ENCODE data around the gene MAPK14.

Gene MAPK14

DNA sequence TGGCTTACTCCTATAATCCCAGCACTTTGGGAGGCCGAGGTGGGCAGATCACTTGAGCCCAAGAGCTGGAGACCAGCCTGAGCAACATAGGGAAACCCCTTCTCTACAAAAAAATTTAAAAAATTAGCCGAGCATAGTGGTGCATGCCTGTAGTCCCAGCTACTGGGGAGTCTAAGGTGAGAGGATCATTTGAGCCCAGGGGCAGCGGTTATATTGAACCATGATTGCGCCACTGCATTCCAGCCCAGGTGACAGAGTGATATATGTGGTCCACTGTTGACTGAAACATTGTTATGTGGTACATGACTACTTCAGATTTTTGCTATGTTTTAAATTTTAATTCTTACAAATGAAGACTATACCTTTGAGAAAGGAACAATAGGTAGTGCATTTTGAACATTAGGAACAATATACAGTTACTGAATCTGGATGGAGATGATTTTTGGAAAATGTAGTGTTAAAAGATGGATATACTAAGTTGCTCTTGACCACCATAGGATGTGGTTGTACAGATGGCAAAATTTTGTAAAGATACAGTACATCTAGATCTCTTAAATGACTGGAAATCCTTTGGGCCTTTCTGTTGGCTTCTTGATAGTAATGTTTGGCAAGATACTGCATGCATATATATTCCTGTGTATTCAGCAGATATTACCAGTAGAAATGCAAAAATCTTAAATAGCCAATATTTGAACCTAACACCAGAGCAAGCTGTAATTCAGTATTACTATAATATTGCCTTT lies 35.9 kb downstream of the MAPK14 start:
- no peak overlapping the region for H3K9ac ChIP-seq (ENCODE audit: low read length)
- H2AFZ ChIP-seq (ENCODE audit: low read length), result no peak overlapping the region
- H3K4me2 ChIP-seq (ENCODE audit: low read length), result no peak overlapping the region
- H3K27me3 ChIP-seq (ENCODE audit: insufficient read depth, low read length), result no peaks in the 10 kb centered on the region
- H3K79me2 ChIP-seq (ENCODE audit: insufficient read depth, low read length), result peaks cover 4% of the 10 kb centered on the region; the same call in 1 of the 2 replicates
- H3K4me3 ChIP-seq (ENCODE audit: low read depth, low read length, poor library complexity, severe bottlenecking), result no peak overlapping the region
- no peaks in the 10 kb centered on the region for H3K9me2 ChIP-seq (ENCODE audit: low read depth, low read length)
- no peaks in the 10 kb centered on the region for H3F3A ChIP-seq (ENCODE audit: insufficient read depth, low read length)
- H3K4me1 ChIP-seq (ENCODE audit: insufficient read depth, low read length, severe bottlenecking), result no peaks in the 10 kb centered on the region
- H3K36me3 ChIP-seq (ENCODE audit: insufficient read depth, low read length), result peaks cover 40% of the 10 kb centered on the region
- TF ChIP-seq, protein P1, sequence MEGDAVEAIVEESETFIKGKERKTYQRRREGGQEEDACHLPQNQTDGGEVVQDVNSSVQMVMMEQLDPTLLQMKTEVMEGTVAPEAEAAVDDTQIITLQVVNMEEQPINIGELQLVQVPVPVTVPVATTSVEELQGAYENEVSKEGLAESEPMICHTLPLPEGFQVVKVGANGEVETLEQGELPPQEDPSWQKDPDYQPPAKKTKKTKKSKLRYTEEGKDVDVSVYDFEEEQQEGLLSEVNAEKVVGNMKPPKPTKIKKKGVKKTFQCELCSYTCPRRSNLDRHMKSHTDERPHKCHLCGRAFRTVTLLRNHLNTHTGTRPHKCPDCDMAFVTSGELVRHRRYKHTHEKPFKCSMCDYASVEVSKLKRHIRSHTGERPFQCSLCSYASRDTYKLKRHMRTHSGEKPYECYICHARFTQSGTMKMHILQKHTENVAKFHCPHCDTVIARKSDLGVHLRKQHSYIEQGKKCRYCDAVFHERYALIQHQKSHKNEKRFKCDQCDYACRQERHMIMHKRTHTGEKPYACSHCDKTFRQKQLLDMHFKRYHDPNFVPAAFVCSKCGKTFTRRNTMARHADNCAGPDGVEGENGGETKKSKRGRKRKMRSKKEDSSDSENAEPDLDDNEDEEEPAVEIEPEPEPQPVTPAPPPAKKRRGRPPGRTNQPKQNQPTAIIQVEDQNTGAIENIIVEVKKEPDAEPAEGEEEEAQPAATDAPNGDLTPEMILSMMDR (IDR thresholded peaks at IDR 0.05; ENCODE audit: low read length), result no peak
- TF ChIP-seq EZH2 (IDR thresholded peaks at IDR 0.05; ENCODE audit: borderline replicate concordance, low read length), result no peak
- H4K20me1 ChIP-seq (ENCODE audit: insufficient read depth, low read length), result no peaks in the 10 kb centered on the region
- no peaks in the 10 kb centered on the region for H3K9me3 ChIP-seq (ENCODE audit: low read length)
- H3K27ac ChIP-seq (ENCODE audit: low read depth, low read length, poor library complexity, severe bottlenecking), result no peak overlapping the region

DNA sequence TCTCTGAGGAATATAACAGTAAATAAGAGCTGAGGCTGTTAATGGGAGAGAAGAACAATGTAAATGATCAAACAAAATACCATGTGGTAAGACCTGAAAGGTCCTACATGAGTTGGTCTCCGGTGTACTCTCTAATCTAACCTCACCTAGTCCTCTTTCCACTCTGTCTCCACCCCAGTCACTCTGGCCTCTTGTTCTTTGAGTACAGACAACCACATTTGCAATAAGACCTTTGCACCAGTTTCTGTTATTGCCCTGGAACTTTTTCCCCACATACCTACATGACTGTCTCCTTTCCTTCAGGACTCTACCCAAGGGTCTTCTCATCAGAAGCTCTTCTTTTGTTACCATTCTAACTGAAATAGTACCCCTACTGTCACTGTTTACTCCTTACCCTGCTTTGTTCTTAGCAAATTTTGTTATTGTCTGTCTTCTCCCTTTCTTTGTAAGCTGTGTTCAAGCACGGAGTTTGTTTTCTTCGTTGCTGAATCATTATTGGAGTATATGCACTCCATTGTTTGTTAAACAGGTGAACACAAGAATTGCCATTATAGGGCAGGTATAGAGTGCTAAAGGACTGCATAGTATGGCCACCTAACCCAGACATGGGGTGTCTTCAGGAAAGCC lies 37.3 kb downstream of the MAPK14 start:
- TF ChIP-seq, protein P1 (IDR thresholded peaks at IDR 0.05; ENCODE audit: low read length), result no peak
- TF ChIP-seq EZH2 (IDR thresholded peaks at IDR 0.05; ENCODE audit: borderline replicate concordance, low read length), result no peak
- Histone ChIP-seq H2AFZ (ENCODE audit: low read length) (no peak overlapping the region), H4K20me1 (ENCODE audit: insufficient read depth, low read length) (no peaks in the 10 kb centered on the region), H3K9ac (ENCODE audit: low read length) (no peak overlapping the region), H3K27ac (ENCODE audit: low read depth, low read length, poor library complexity, severe bottlenecking) (no peak overlapping the region), H3K4me3 (ENCODE audit: low read depth, low read length, poor library complexity, severe bottlenecking) (no peak overlapping the region), H3K4me2 (ENCODE audit: low read length) (no peak overlapping the region), H3K79me2 (ENCODE audit: insufficient read depth, low read length) (peaks cover 12% of the 10 kb centered on the region; the same call in 1 of the 2 replicates), H3F3A (ENCODE audit: insufficient read depth, low read length) (no peaks in the 10 kb centered on the region), H3K9me2 (ENCODE audit: low read depth, low read length) (no peaks in the 10 kb centered on the region), H3K36me3 (ENCODE audit: insufficient read depth, low read length) (peaks cover 32% of the 10 kb centered on the region), H3K9me3 (ENCODE audit: low read length) (no peaks in the 10 kb centered on the region), H3K4me1 (ENCODE audit: insufficient read depth, low read length, severe bottlenecking) (no peaks in the 10 kb centered on the region), H3K27me3 (ENCODE audit: insufficient read depth, low read length) (no peaks in the 10 kb centered on the region)

DNA sequence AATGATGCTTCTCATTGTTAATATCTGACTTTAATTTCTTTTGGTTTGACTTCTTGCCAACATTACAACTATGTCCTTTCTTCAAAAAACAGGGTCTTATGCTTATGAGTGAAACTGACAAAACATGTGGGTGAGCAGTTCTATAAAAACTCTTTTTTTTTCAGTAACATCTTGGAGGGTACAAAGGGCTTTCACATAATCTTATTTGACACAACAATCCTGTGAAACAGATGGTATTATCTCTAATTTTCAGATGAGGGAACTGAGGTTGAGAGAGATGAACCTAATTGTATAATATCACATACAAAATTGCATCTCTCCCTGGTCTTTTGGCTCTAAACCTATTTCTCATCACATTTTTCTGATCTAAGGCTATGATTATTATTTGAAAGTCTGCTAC lies 38.3 kb downstream of the MAPK14 start:
- H3K79me2 ChIP-seq (ENCODE audit: insufficient read depth, low read length), result peaks cover 12% of the 10 kb centered on the region; the same call in 1 of the 2 replicates
- TF ChIP-seq, protein P1 (IDR thresholded peaks at IDR 0.05; ENCODE audit: low read length), result no peak
- no peak for TF ChIP-seq EZH2 (IDR thresholded peaks at IDR 0.05; ENCODE audit: borderline replicate concordance, low read length)

More for the DNA sequence above, 38.3 kb downstream of the MAPK14 start:
- Histone ChIP-seq H4K20me1 (ENCODE audit: insufficient read depth, low read length) (no peaks in the 10 kb centered on the region), H3K9me3 (ENCODE audit: low read length) (no peaks in the 10 kb centered on the region), H3K36me3 (ENCODE audit: insufficient read depth, low read length) (peaks cover 22% of the 10 kb centered on the region), H2AFZ (ENCODE audit: low read length) (no peak overlapping the region), H3K9ac (ENCODE audit: low read length) (no peak overlapping the region), H3K9me2 (ENCODE audit: low read depth, low read length) (no peaks in the 10 kb centered on the region), H3K4me3 (ENCODE audit: low read depth, low read length, poor library complexity, severe bottlenecking) (no peak overlapping the region), H3K4me1 (ENCODE audit: insufficient read depth, low read length, severe bottlenecking) (no peaks in the 10 kb centered on the region), H3K27me3 (ENCODE audit: insufficient read depth, low read length) (no peaks in the 10 kb centered on the region), H3F3A (ENCODE audit: insufficient read depth, low read length) (no peaks in the 10 kb centered on the region), H3K4me2 (ENCODE audit: low read length) (no peak overlapping the region), H3K27ac (ENCODE audit: low read depth, low read length, poor library complexity, severe bottlenecking) (no peak overlapping the region)
